ENCODE data around the gene HERC6. TPM values are rescaled to one million over a fixed set of nuclear protein-coding genes. Genes with fewer than 3 reads are reported as not detected.

Gene HERC6
- polyA plus RNA-seq, 1 of the 3 experiments (the other 2 are of a cell fraction), result 1.7 TPM

DNA sequence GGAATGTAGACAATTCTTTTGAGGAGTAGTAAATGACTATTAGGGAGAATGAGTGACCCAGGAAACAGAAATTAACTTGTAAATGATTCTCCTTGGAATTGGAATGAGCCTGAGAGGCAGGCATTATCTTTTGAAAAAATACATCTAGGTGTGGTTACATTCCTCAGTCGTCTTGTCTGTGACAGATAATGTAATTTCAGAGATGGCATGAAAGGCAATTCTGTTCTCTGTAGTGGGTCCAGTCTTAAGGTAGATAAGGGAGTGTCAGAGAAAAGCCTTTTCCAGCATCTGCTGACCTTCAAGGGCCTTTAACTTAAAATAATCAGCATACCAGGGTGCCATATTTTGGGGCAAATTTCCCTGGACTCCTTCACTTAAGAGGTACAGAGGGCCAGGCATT lies 35.1 kb downstream of the HERC6 start:
- no peaks in the 10 kb centered on the region for H3K27me3 ChIP-seq (ENCODE audit: insufficient read depth)
- no peaks in the 10 kb centered on the region for H3K79me2 ChIP-seq (ENCODE audit: insufficient read depth)
- H3K27ac ChIP-seq (ENCODE audit: low read depth in 2 of 2, low read length in 1 of 2), result no peak overlapping the region
- H4K20me1 ChIP-seq (ENCODE audit: insufficient read depth), result no peaks in the 10 kb centered on the region
- H3K9me3 ChIP-seq, result no peaks in the 10 kb centered on the region
- CTCF ChIA-PET, result interaction anchor here (0.9 to 1.0 kb wide), 2 partner anchors 114 to 565 kb away, joined by 3 read pairs; no protein-coding TSS in a partner anchor
- H3K4me2 ChIP-seq, result no peak overlapping the region
- POLR2A ChIA-PET, result no interaction called here
- no peaks in the 10 kb centered on the region for H3K4me1 ChIP-seq (ENCODE audit: control insufficient read depth in 1 of 2, insufficient read depth in 2 of 2, low read depth in 1 of 2, low read length in 1 of 2)
- no peak overlapping the region for H3K4me3 ChIP-seq (ENCODE audit: low read depth in 2 of 2, low read length in 1 of 2)
- no peaks in the 10 kb centered on the region for H3F3A ChIP-seq (replicated peaks; ENCODE audit: insufficient read depth)
- H3K9ac ChIP-seq, result no peak overlapping the region
- no peak for DNase-seq
- no peaks in the 10 kb centered on the region for H3K9me2 ChIP-seq
- WGBS (ENCODE audit: low lambda C conversion rate), result 31% methylated on average over 1 of the region's 1 CpG
- H3K36me3 ChIP-seq (replicated peaks in 1 of 2; ENCODE audit: control insufficient read depth in 1 of 2, insufficient read depth in 2 of 2, low read length in 1 of 2), result no peaks in the 10 kb centered on the region
- TF ChIP-seq, protein P1, sequence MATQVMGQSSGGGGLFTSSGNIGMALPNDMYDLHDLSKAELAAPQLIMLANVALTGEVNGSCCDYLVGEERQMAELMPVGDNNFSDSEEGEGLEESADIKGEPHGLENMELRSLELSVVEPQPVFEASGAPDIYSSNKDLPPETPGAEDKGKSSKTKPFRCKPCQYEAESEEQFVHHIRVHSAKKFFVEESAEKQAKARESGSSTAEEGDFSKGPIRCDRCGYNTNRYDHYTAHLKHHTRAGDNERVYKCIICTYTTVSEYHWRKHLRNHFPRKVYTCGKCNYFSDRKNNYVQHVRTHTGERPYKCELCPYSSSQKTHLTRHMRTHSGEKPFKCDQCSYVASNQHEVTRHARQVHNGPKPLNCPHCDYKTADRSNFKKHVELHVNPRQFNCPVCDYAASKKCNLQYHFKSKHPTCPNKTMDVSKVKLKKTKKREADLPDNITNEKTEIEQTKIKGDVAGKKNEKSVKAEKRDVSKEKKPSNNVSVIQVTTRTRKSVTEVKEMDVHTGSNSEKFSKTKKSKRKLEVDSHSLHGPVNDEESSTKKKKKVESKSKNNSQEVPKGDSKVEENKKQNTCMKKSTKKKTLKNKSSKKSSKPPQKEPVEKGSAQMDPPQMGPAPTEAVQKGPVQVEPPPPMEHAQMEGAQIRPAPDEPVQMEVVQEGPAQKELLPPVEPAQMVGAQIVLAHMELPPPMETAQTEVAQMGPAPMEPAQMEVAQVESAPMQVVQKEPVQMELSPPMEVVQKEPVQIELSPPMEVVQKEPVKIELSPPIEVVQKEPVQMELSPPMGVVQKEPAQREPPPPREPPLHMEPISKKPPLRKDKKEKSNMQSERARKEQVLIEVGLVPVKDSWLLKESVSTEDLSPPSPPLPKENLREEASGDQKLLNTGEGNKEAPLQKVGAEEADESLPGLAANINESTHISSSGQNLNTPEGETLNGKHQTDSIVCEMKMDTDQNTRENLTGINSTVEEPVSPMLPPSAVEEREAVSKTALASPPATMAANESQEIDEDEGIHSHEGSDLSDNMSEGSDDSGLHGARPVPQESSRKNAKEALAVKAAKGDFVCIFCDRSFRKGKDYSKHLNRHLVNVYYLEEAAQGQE (IDR thresholded peaks at IDR 0.05; ENCODE audit: low read depth, low read length), result no peak
- TF ChIP-seq GATA2 (CRISPR knock-in tag; IDR thresholded peaks at IDR 0.05) (no peak), TAF1 (IDR thresholded peaks at IDR 0.05; ENCODE audit: borderline replicate concordance, low read depth, low read length) (no peak), NRF1 (IDR thresholded peaks at IDR 0.05; ENCODE audit: low read depth, low read length) (no peak), RAD21 (IDR thresholded peaks at IDR 0.05; ENCODE audit: low read length) (no peak), EZH2phosphoT487 (IDR thresholded peaks at IDR 0.05; ENCODE audit: borderline replicate concordance, low read depth) (no peak), FOXM1 (IDR thresholded peaks at IDR 0.05; ENCODE audit: low read depth) (no peak), MXI1 (IDR thresholded peaks at IDR 0.05; ENCODE audit: low read depth, low read length) (no peak), ELF1 (IDR thresholded peaks at IDR 0.05) (no peak), YY1 (IDR thresholded peaks at IDR 0.05; ENCODE audit: low read depth) (no peak), TEAD4 (IDR thresholded peaks at IDR 0.05; ENCODE audit: borderline replicate concordance, insufficient read depth) (no peak), NFIC (IDR thresholded peaks at IDR 0.05; ENCODE audit: borderline replicate concordance) (no peak), GABPA (IDR thresholded peaks at IDR 0.05; ENCODE audit: low read depth) (no peak), RFX5 (IDR thresholded peaks at IDR 0.05; ENCODE audit: low read length) (no peak), EP300 (IDR thresholded peaks at IDR 0.05; ENCODE audit: borderline replicate concordance in 1 of 2, low read depth in 1 of 2, low read length in 1 of 2) (no peak)
- TF ChIP-seq, protein P2, sequence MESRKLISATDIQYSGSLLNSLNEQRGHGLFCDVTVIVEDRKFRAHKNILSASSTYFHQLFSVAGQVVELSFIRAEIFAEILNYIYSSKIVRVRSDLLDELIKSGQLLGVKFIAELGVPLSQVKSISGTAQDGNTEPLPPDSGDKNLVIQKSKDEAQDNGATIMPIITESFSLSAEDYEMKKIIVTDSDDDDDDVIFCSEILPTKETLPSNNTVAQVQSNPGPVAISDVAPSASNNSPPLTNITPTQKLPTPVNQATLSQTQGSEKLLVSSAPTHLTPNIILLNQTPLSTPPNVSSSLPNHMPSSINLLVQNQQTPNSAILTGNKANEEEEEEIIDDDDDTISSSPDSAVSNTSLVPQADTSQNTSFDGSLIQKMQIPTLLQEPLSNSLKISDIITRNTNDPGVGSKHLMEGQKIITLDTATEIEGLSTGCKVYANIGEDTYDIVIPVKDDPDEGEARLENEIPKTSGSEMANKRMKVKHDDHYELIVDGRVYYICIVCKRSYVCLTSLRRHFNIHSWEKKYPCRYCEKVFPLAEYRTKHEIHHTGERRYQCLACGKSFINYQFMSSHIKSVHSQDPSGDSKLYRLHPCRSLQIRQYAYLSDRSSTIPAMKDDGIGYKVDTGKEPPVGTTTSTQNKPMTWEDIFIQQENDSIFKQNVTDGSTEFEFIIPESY (IDR thresholded peaks at IDR 0.05; ENCODE audit: borderline replicate concordance, low read depth), result no peak
- TF ChIP-seq, protein P3, sequence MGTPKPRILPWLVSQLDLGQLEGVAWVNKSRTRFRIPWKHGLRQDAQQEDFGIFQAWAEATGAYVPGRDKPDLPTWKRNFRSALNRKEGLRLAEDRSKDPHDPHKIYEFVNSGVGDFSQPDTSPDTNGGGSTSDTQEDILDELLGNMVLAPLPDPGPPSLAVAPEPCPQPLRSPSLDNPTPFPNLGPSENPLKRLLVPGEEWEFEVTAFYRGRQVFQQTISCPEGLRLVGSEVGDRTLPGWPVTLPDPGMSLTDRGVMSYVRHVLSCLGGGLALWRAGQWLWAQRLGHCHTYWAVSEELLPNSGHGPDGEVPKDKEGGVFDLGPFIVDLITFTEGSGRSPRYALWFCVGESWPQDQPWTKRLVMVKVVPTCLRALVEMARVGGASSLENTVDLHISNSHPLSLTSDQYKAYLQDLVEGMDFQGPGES (IDR thresholded peaks at IDR 0.05; ENCODE audit: low read depth, low read length), result no peak
- TF ChIP-seq, protein P4, sequence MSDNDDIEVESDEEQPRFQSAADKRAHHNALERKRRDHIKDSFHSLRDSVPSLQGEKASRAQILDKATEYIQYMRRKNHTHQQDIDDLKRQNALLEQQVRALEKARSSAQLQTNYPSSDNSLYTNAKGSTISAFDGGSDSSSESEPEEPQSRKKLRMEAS (IDR thresholded peaks at IDR 0.05; ENCODE audit: low read depth), result no peak
- TF ChIP-seq, protein P5, sequence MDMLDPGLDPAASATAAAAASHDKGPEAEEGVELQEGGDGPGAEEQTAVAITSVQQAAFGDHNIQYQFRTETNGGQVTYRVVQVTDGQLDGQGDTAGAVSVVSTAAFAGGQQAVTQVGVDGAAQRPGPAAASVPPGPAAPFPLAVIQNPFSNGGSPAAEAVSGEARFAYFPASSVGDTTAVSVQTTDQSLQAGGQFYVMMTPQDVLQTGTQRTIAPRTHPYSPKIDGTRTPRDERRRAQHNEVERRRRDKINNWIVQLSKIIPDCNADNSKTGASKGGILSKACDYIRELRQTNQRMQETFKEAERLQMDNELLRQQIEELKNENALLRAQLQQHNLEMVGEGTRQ (IDR thresholded peaks at IDR 0.05; ENCODE audit: borderline replicate concordance, low read depth, low read length), result no peak
- TF ChIP-seq, protein P6, sequence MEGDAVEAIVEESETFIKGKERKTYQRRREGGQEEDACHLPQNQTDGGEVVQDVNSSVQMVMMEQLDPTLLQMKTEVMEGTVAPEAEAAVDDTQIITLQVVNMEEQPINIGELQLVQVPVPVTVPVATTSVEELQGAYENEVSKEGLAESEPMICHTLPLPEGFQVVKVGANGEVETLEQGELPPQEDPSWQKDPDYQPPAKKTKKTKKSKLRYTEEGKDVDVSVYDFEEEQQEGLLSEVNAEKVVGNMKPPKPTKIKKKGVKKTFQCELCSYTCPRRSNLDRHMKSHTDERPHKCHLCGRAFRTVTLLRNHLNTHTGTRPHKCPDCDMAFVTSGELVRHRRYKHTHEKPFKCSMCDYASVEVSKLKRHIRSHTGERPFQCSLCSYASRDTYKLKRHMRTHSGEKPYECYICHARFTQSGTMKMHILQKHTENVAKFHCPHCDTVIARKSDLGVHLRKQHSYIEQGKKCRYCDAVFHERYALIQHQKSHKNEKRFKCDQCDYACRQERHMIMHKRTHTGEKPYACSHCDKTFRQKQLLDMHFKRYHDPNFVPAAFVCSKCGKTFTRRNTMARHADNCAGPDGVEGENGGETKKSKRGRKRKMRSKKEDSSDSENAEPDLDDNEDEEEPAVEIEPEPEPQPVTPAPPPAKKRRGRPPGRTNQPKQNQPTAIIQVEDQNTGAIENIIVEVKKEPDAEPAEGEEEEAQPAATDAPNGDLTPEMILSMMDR (IDR thresholded peaks at IDR 0.05), result no peak
- no peak overlapping the region for H2AFZ ChIP-seq (ENCODE audit: low read depth)
